MM.1S (cell line): ENCODE results near the gene TSPAN33.

Experiments used
- EZH2 ChIP-seq: fragments of 300-600 bp; sonication (generic); optimal IDR thresholded peaks from 2 replicates; pipeline ENCODE3; 2017; ENCODE audit warnings: low read depth, mild to moderate bottlenecking, antibody characterized with exemption, low read length, mixed read lengths
- EZH2phosphoT487 ChIP-seq: fragments of 300-600 bp; sonication (generic); IDR thresholded peaks from 2 replicates; pipeline ENCODE4 v1.6.1; 2018; ENCODE audit warnings: antibody characterized with exemption, low read length
- TF ChIP-seq, protein P1 (sequence below): fragments of 300-600 bp; sonication (generic); IDR thresholded peaks from 2 replicates; pipeline ENCODE4 v1.5.1; 2016; ENCODE audit warnings: antibody characterized with exemption, low read length, mixed read lengths

DNA sequence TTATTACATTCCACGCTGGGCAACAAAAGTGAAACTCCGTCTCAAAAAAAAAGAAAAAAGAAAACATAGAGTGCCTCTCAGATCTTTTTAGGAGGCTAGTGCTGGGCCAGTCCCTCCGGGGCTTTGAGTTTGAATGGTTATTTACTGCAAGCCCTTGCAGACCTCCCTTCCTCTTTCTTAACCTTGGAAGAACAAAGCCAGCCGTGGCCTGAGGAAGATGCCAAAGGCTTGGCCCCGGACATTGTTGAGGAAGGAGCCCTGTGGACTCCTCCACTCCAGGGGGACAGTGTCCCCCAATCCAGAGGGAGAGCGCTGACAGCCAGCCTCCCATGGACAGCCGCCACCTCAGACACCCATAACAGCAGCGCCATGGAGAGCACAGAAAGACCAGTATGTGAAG lies 5.0 kb downstream of the TSPAN33 start:
- TF ChIP-seq EZH2 (no peak), EZH2phosphoT487 (no peak)
- TF ChIP-seq, protein P1, sequence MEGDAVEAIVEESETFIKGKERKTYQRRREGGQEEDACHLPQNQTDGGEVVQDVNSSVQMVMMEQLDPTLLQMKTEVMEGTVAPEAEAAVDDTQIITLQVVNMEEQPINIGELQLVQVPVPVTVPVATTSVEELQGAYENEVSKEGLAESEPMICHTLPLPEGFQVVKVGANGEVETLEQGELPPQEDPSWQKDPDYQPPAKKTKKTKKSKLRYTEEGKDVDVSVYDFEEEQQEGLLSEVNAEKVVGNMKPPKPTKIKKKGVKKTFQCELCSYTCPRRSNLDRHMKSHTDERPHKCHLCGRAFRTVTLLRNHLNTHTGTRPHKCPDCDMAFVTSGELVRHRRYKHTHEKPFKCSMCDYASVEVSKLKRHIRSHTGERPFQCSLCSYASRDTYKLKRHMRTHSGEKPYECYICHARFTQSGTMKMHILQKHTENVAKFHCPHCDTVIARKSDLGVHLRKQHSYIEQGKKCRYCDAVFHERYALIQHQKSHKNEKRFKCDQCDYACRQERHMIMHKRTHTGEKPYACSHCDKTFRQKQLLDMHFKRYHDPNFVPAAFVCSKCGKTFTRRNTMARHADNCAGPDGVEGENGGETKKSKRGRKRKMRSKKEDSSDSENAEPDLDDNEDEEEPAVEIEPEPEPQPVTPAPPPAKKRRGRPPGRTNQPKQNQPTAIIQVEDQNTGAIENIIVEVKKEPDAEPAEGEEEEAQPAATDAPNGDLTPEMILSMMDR, result no peak
